ENCODE results near the gene USP51.

DNA sequence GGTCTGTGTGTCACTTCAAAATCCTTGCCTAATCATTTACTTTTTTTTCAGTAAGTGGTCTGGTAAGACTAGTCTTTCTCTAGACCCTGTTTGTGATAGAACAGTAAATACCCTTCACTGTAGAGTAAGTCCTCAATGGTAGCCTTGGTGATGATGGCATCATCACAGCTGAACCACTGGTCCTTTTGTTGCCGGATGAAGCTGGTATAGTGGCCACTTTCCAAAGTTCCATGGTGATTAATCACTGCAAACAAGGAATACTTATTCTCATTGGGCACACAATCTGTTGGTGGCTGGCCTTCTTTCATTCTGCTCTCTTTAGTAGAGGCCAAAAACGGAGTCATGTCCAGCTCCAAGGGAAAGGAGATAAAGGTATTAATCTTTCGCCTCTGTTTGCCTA lies 2.9 kb downstream of the USP51 start:
- TF ChIP-seq EZH2 (IDR thresholded peaks at IDR 0.05; ENCODE audit: low read depth): no peak
- TF ChIP-seq, protein P1, sequence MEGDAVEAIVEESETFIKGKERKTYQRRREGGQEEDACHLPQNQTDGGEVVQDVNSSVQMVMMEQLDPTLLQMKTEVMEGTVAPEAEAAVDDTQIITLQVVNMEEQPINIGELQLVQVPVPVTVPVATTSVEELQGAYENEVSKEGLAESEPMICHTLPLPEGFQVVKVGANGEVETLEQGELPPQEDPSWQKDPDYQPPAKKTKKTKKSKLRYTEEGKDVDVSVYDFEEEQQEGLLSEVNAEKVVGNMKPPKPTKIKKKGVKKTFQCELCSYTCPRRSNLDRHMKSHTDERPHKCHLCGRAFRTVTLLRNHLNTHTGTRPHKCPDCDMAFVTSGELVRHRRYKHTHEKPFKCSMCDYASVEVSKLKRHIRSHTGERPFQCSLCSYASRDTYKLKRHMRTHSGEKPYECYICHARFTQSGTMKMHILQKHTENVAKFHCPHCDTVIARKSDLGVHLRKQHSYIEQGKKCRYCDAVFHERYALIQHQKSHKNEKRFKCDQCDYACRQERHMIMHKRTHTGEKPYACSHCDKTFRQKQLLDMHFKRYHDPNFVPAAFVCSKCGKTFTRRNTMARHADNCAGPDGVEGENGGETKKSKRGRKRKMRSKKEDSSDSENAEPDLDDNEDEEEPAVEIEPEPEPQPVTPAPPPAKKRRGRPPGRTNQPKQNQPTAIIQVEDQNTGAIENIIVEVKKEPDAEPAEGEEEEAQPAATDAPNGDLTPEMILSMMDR (conservative IDR thresholded peaks at IDR 0.05): no peak
